Measurements from ENCODE around the gene CDHR1. TPM values are rescaled to one million over a fixed set of nuclear protein-coding genes. Genes with fewer than 3 reads are reported as not detected.

The CDHR1 gene
- total RNA-seq, 1 experiment from 2014 or later: 6.6 TPM

GRCh38 chr10:84208023-84208422 is 13.7 kb downstream of the CDHR1 start:
- no peak overlapping the region for H3K23ac ChIP-seq (ENCODE audit: insufficient read length, low read depth, low read length)
- H3K27me3 Mint-ChIP-seq (ENCODE audit: low read depth): peaks cover 3% of the 10 kb centered on the region; the same call in 1 of the 2 replicates
- H3K79me2 ChIP-seq (ENCODE audit: insufficient read depth, low read length): no peaks in the 10 kb centered on the region
- H4K91ac ChIP-seq (ENCODE audit: insufficient read length, low read depth, low read length): no peak overlapping the region
- H3K4me3 Mint-ChIP-seq: no peak overlapping the region
- no peak for TF ChIP-seq CTCF (conservative IDR thresholded peaks at IDR 0.05)
- no peaks in the 10 kb centered on the region for H3K23me2 ChIP-seq (ENCODE audit: insufficient read length, low read depth, low read length, poor library complexity, severe bottlenecking)
- no CpG with 5 or more reads among the region's 10 CpGs for WGBS (ENCODE audit: extremely low coverage, insufficient read length, low lambda C conversion rate)
- H3K9me3 Mint-ChIP-seq: no peaks in the 10 kb centered on the region
- H3K27ac ChIP-seq (ENCODE audit: insufficient read length, low read depth, low read length): no peak overlapping the region
- no peak overlapping the region for H2BK5ac ChIP-seq (ENCODE audit: insufficient read length, low read length)
- H3K4me2 ChIP-seq (ENCODE audit: insufficient read depth, insufficient read length, low read length): no peak overlapping the region
- H3K4me1 Mint-ChIP-seq: no peaks in the 10 kb centered on the region
- H3K36me3 Mint-ChIP-seq (ENCODE audit: insufficient read depth in 1 of 3, low read depth in 3 of 3): no peaks in the 10 kb centered on the region; a peak in 1 of 7 replicates
- no peaks in the 10 kb centered on the region for H3K79me1 ChIP-seq (ENCODE audit: insufficient read depth, low read depth, low read length, poor library complexity, severe bottlenecking)
- H3K27me3 ChIP-seq (ENCODE audit: insufficient read depth, low read length): no peaks in the 10 kb centered on the region
- H3K14ac ChIP-seq (ENCODE audit: insufficient read depth, low read length): no peak overlapping the region
- no peak overlapping the region for H4K5ac ChIP-seq (ENCODE audit: insufficient read length, low read depth, low read length)
- H2BK120ac ChIP-seq (ENCODE audit: low read depth, low read length, poor library complexity, severe bottlenecking): no peak overlapping the region
- H3K4me1 ChIP-seq (ENCODE audit: insufficient read depth, low read length): no peaks in the 10 kb centered on the region
- no peak overlapping the region for H3K18ac ChIP-seq (ENCODE audit: insufficient read length, low read depth, low read length)
- no peak overlapping the region for H3K4ac ChIP-seq (ENCODE audit: low read depth, low read length)
- no peak for DNase-seq
- no peak overlapping the region for H2AFZ ChIP-seq (ENCODE audit: low read length)
- no peak overlapping the region for H3K27ac Mint-ChIP-seq
- no peak overlapping the region for H3K9ac ChIP-seq (ENCODE audit: extremely low read depth, insufficient read length, low read length)
- no peak overlapping the region for H2BK12ac ChIP-seq (ENCODE audit: insufficient read length, low read depth, low read length)
- no peaks in the 10 kb centered on the region for H4K20me1 ChIP-seq (ENCODE audit: control insufficient read depth, insufficient read depth, insufficient read length)
- no peak overlapping the region for H4K8ac ChIP-seq (replicated peaks; ENCODE audit: insufficient read length, low read depth, low read length)
- H3K56ac ChIP-seq (ENCODE audit: insufficient read length, low read depth, low read length): no peak overlapping the region
- no peak overlapping the region for H3T11ph ChIP-seq (ENCODE audit: low read length)
- no peak overlapping the region for H2BK20ac ChIP-seq (ENCODE audit: low read depth, low read length, poor library complexity, severe bottlenecking)
- no peak overlapping the region for H2BK15ac ChIP-seq (ENCODE audit: low read depth, low read length)
- H3K9me3 ChIP-seq (ENCODE audit: control insufficient read depth, low read depth, low read length): no peaks in the 10 kb centered on the region
- H2AK5ac ChIP-seq (ENCODE audit: insufficient read length, low read length): no peak overlapping the region

All from H9 (cell line).